BLaER1 (cell line): ENCODE results near the gene RGMA.

ENCODE experiments used
- H3K27ac ChIP-seq: shearing (Covaris generic); formaldehyde crosslinking; 2 replicates; pipeline ENCODE4 v1.8.1; 2022
- H3K27me3 ChIP-seq: shearing (Covaris generic); formaldehyde crosslinking; 2 replicates; pipeline ENCODE4 v1.8.1; 2022
- H3K36me3 ChIP-seq: shearing (Covaris generic); formaldehyde crosslinking; 2 replicates; pipeline ENCODE4 v1.8.1; 2022
- H3K4me1 ChIP-seq: shearing (Covaris generic); formaldehyde crosslinking; 2 replicates; pipeline ENCODE4 v1.8.1; 2022
- H3K4me2 ChIP-seq: shearing (Covaris generic); formaldehyde crosslinking; 2 replicates; pipeline ENCODE4 v1.8.1; 2022
- H3K4me3 ChIP-seq: shearing (Covaris generic); formaldehyde crosslinking; 2 replicates; pipeline ENCODE4 v1.8.1; 2022
- H3K9ac ChIP-seq: shearing (Covaris generic); formaldehyde crosslinking; 2 replicates; pipeline ENCODE4 v1.8.1; 2022
- H3K9me3 ChIP-seq: shearing (Covaris generic); formaldehyde crosslinking; 2 replicates; pipeline ENCODE4 v1.8.1; 2022
- H4K20me1 ChIP-seq: shearing (Covaris generic); formaldehyde crosslinking; 2 replicates; pipeline ENCODE4 v1.8.1; 2022
- Cebpa-rat ChIP-seq: shearing (Covaris generic); IDR thresholded peaks from 2 replicates; pipeline ENCODE4 v1.8.1; 2022

RGMA gene

DNA sequence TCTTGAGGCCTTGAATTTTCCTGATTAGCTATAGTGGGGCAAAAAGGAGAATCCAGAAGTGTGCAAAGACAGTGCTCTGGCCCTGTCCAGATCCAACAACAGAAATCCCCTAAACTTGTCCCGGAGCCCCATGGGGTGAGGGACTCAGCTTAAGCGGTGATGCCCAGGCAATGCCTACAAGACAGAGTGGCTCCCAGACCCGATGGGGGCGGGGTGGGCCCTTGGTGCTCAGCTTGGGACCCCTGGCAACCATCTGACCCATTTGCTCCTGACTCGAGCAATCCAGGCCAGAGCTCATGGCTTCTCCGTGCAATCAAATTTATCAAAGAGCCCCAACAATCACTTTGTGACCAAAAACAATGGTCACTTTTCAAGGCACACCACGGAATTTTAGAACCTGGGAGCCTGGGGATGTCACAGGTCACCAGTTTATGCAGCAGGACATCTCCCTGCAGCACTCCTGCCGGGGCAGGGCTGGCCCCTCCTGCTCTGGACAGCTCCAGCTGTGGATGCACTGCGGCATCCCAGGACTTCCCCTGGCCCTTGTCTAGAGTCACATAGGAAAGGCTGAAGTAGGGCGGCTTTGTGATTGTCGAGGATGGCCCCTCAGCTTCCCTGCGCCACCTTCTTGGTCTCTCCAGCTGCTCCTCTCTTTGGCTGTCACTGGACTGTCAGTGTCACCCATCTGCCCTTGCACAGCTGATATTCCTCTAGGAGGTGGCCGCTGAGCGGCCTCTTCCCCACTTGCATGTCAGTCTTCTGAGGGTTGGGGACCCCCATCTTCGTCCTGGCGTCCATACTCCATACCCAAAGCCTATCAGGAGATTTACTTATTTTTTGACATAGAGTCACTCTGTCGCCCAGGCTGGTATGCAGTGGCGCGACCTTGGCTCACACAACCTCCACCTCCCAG, 28.4 kb downstream of the RGMA start:
- H3K4me3 ChIP-seq: no peak overlapping the region
- no peak overlapping the region for H3K9ac ChIP-seq
- peaks cover 81% of the 10 kb centered on the region for H3K36me3 ChIP-seq
- H3K4me1 ChIP-seq: peaks cover 78% of the 10 kb centered on the region
- no peaks in the 10 kb centered on the region for H3K27me3 ChIP-seq
- peak overlapping the region; percentile 45; the same call in 1 of the 2 replicates for H3K27ac ChIP-seq
- no peaks in the 10 kb centered on the region for H3K9me3 ChIP-seq
- peak overlapping the region; percentile 73 for H3K4me2 ChIP-seq
- peaks cover 100% of the 10 kb centered on the region for H4K20me1 ChIP-seq
- no peak for TF ChIP-seq Cebpa-rat

DNA sequence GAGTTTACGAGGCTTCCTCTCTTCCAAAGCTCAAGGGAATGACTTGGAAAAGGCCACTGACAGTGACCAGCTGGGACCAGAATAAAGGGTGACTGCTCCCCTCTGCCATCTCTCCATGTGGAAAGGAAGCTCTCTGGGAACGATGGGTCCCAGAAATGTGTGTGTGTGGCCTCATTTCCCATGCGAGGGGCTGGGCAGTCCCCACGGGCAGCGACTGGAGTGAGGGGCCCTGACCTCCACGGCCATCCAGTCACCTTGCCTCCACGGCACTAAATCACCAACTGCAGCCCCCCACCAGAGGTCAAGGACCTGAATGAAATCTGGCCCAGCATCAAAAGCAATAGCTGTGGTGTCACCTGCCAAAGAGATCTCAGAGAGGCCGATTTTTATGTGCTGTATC, 29.6 kb downstream of the RGMA start:
- peaks cover 100% of the 10 kb centered on the region for H4K20me1 ChIP-seq
- no peak overlapping the region for H3K9ac ChIP-seq
- H3K9me3 ChIP-seq: no peaks in the 10 kb centered on the region
- no peaks in the 10 kb centered on the region for H3K27me3 ChIP-seq
- H3K4me3 ChIP-seq: no peak overlapping the region
- TF ChIP-seq Cebpa-rat: no peak
- peaks cover 82% of the 10 kb centered on the region for H3K36me3 ChIP-seq
- H3K4me2 ChIP-seq: no peak overlapping the region
- H3K4me1 ChIP-seq: peaks cover 74% of the 10 kb centered on the region
- H3K27ac ChIP-seq: peak overlapping the region; percentile 18; the same call in 1 of the 2 replicates

DNA sequence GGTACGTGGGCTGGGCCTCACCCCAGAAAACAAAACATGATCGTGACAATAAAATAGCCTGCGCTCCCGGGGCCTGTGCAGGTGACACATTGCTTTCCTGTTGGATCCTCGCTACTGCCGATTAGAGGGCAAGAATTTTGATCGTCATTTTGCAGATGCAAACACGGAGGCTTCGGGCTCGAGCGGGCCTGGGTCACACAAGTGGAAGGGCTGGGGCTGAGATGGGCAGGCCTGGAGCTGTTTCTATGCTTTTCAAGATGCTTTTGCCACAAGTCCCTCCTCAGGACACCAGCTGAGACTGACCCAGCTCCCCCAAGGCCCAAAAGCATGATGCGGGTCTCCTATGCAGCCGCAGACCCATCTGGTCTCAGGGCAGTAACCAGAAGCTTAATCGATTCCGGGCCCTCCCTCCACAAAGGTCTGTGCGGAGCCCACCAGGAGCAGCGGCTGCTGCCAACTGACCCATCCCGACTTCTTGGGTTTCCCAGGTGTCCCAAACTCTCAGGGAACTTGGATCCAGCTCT, 30.0 kb downstream of the RGMA start:
- no peaks in the 10 kb centered on the region for H3K9me3 ChIP-seq
- no peak overlapping the region for H3K4me2 ChIP-seq
- no peak overlapping the region for H3K9ac ChIP-seq
- H3K4me1 ChIP-seq: peaks cover 70% of the 10 kb centered on the region
- peaks cover 100% of the 10 kb centered on the region for H4K20me1 ChIP-seq
- no peaks in the 10 kb centered on the region for H3K27me3 ChIP-seq
- no peak for TF ChIP-seq Cebpa-rat
- peak overlapping the region; percentile 18; the same call in 1 of the 2 replicates for H3K27ac ChIP-seq
- H3K36me3 ChIP-seq: peaks cover 82% of the 10 kb centered on the region
- no peak overlapping the region for H3K4me3 ChIP-seq

DNA sequence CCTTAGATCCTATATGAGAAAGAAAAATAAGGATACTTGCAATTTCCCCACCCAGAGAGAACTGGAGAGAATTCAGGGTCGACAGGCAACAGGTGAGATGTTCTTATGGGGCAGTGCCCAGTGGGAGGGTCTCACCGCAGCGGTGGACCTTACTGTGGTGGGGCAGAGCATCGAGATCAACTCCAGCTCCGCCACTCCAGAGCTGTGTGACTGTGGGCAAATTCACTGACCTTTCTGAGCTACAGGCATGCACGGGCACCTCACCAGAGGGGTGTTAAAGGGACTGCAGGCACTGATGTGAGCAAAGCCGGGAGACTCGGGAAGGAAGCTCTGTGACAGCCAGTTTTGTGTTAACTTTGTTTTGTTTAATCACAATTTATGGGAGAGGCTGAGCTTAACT, 30.9 kb downstream of the RGMA start:
- TF ChIP-seq Cebpa-rat: no peak
- H3K27me3 ChIP-seq: no peaks in the 10 kb centered on the region
- H3K4me2 ChIP-seq: no peak overlapping the region
- H4K20me1 ChIP-seq: peaks cover 100% of the 10 kb centered on the region
- H3K9me3 ChIP-seq: no peaks in the 10 kb centered on the region
- peaks cover 82% of the 10 kb centered on the region for H3K36me3 ChIP-seq
- H3K9ac ChIP-seq: peak overlapping the region; percentile 16; the same call in 1 of the 2 replicates
- peaks cover 65% of the 10 kb centered on the region for H3K4me1 ChIP-seq
- H3K4me3 ChIP-seq: no peak overlapping the region
- no peak overlapping the region for H3K27ac ChIP-seq

DNA sequence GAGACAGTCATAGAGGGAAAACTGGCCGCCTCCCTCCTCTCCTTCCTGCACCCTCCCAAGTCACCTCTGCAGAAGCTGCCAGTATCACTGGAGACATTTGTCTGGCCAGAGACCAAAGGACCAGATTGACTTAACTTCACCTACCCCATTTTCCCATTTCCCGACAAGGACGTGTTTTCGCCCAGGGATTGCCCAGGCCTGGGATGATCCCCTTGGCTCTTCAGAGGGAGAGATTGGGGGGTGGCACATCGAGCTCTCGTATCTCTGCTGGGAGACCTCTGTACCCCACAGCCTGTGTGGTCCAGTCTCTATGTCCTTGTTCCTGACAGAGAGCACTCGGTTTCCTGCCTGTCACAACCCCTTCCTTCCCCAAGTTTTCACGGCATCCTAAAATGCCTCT, 31.4 kb downstream of the RGMA start:
- Histone ChIP-seq H3K9me3 (no peaks in the 10 kb centered on the region), H3K36me3 (peaks cover 87% of the 10 kb centered on the region), H3K4me3 (no peak overlapping the region), H3K4me1 (peaks cover 65% of the 10 kb centered on the region), H4K20me1 (peaks cover 100% of the 10 kb centered on the region), H3K27ac (peak overlapping the region; percentile 35; the same call in 1 of the 2 replicates), H3K27me3 (no peaks in the 10 kb centered on the region), H3K4me2 (no peak overlapping the region), H3K9ac (peak overlapping the region; percentile 16; the same call in 1 of the 2 replicates)
- no peak for TF ChIP-seq Cebpa-rat

DNA sequence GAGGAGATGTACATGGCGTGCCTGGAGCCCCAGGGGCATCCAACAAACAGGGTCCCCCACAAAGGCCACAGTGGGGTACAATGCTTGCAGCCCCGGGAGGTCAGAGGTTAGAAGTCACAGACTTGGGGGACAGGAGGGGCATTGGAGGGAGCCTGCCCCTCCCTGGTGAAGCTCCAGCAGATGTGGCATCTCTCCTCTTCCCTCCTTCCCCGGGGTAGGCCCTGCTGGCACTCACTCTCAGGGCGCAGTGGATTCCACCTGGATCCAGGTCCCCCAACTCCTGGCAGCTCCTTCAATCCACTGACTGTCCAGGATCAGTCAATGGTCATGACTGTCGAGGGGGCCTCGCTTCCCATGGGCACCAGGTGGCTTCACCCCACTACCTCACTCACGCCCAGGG, 32.2 kb downstream of the RGMA start:
- H3K9ac ChIP-seq: no peak overlapping the region

DNA sequence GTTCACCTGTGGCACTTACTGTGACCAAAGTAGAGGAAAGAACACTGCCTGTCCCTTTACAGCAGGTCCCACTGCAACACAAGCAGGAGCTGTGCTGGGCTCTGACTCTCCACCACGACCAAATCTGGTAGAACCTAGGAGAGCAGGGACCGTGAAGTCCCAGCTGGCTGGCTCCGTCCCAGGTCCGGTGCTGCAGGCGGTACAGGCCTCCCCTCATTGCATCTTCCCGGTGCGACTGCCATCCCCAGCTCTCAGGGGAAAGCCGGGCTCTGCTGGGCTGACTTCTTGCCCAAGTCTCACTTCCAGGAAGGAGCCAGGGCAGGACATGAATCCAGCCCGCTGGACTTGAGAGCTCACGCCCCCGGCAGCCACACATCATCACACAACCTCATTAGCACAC, 33.8 kb downstream of the RGMA start:
- no peak overlapping the region for H3K9ac ChIP-seq

More for the DNA sequence above, 32.2 kb downstream of the RGMA start:
- H3K27me3 ChIP-seq: no peaks in the 10 kb centered on the region
- no peak overlapping the region for H3K4me2 ChIP-seq
- no peak for TF ChIP-seq Cebpa-rat
- H4K20me1 ChIP-seq: peaks cover 100% of the 10 kb centered on the region
- no peak overlapping the region for H3K4me3 ChIP-seq
- H3K4me1 ChIP-seq: peaks cover 65% of the 10 kb centered on the region
- no peaks in the 10 kb centered on the region for H3K9me3 ChIP-seq
- peak overlapping the region; percentile 24 for H3K27ac ChIP-seq
- H3K36me3 ChIP-seq: peaks cover 94% of the 10 kb centered on the region

DNA sequence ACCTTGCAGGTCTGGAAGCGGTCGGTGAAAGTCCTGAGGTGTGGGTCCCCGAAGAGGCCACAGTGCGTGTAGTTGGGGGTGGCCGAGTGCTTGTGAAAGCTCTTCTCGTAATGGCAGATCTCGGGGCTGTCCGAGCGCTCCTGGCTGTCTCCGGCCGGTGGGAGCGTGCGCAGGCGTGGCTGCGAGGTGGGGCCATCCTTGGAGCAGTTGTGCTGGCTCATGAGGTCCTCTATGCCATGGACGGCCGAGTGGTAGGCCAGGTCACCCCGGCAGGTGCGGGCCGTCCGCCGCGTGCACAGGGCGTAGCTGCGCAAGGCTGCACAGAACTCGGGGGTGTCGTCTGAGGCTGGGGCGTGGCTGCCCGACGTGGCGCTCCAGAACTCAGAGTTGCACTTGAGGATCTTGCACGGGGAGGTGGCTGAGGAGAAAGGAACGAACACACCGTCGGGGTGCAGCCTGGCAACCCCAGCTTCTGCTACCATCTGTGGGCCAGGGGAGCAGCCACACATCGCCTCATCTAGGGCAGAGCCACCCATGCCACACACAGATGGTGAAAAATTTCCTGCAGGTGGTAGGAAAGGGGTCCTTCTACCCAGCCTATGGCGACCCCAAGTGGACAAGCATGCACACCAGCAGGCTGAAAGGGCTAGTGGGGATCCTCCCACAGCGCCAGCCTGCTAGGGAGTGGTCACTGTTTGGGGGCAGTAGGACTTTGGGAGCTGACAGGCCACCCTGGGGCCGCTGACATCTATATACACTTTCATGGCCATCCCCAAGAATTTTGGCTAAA, 36.7 kb downstream of the RGMA start:
- Histone ChIP-seq H3K4me3 (no peak overlapping the region), H3K9me3 (no peaks in the 10 kb centered on the region), H4K20me1 (peaks cover 100% of the 10 kb centered on the region), H3K4me1 (peaks cover 84% of the 10 kb centered on the region), H3K36me3 (peaks cover 92% of the 10 kb centered on the region), H3K27ac (no peak overlapping the region), H3K27me3 (no peaks in the 10 kb centered on the region), H3K9ac (no peak overlapping the region), H3K4me2 (peak overlapping the region; percentile 3; the same call in 1 of the 2 replicates)
- no peak for TF ChIP-seq Cebpa-rat

More for the DNA sequence above, 33.8 kb downstream of the RGMA start:
- Histone ChIP-seq H4K20me1 (peaks cover 100% of the 10 kb centered on the region), H3K27me3 (no peaks in the 10 kb centered on the region), H3K4me2 (no peak overlapping the region), H3K9me3 (no peaks in the 10 kb centered on the region), H3K36me3 (peaks cover 98% of the 10 kb centered on the region), H3K4me1 (peaks cover 65% of the 10 kb centered on the region), H3K27ac (peak overlapping the region; percentile 26; the same call in 1 of the 2 replicates), H3K4me3 (no peak overlapping the region)
- TF ChIP-seq Cebpa-rat: no peak

DNA sequence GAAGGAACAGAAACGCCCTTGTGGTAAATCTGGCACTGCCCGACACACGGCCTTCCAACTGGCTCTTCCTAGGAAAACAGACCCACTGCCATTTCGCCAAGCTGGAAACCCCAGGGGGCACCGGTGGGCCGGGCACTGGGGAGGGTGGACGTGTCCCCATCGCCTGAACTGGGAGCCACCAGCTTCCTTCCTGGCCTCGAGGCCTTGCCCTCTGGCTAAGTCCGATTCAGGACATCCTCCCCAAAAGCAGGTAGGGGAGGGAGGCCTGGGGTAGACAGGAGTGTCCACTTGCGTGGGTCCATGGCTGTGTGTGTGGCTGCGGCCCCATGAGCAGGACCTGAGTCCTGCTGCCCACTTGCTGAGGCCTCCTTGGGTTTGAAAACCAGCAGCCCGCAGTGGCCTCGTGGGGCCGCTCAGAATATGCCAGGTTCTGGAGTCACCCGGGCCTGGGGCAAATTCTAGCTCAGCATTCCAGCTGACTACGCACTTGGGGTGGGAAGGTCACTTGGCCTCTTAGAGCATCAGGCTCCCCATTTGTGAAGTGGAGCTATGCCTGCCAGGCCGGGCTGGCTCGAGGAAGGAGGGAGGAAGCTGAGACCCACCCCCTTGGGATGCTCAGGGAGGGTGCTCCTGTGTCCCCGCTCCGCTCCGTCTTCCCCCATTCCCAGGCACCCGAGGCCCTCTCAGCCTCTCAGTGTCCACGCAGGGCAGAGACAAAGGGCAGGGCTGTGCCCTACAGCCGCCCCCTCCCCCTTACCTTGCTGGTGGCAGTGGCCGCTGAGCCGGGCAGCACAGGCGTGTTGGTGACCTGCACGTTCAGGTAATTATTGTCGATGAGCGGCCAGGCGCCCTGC, 37.5 kb downstream of the RGMA start:
- peak overlapping the region; percentile 4; the same call in 1 of the 2 replicates for H3K4me2 ChIP-seq
- no peaks in the 10 kb centered on the region for H3K27me3 ChIP-seq
- no peak overlapping the region for H3K9ac ChIP-seq
- peak overlapping the region; percentile 46 for H3K27ac ChIP-seq
- no peak overlapping the region for H3K4me3 ChIP-seq
- peaks cover 5% of the 10 kb centered on the region for H3K9me3 ChIP-seq
- peaks cover 91% of the 10 kb centered on the region for H3K36me3 ChIP-seq
- H4K20me1 ChIP-seq: peaks cover 100% of the 10 kb centered on the region
- peaks cover 84% of the 10 kb centered on the region for H3K4me1 ChIP-seq
- TF ChIP-seq Cebpa-rat: no peak
